NCI-H526 (cell line): Measurements from ENCODE around the gene NEK9.
A peak's percentile ranks its signal among the peaks of the same experiment; 100 is the strongest.
"Not testable (repeated sequence)": the region's sequence is repeated elsewhere in the genome, so short reads cannot be mapped to it uniquely, and the experiment has no call there.

Experiments
- DNase-seq, 2 experiments: peaks; one replicate each; lab custom pipeline; 2025; lab: John Stamatoyannopoulos, UW

NEK9 gene

GRCh38 chr14:75107186-75107585 is 19.7 kb downstream of the NEK9 start:
- no peak for DNase-seq

DNA sequence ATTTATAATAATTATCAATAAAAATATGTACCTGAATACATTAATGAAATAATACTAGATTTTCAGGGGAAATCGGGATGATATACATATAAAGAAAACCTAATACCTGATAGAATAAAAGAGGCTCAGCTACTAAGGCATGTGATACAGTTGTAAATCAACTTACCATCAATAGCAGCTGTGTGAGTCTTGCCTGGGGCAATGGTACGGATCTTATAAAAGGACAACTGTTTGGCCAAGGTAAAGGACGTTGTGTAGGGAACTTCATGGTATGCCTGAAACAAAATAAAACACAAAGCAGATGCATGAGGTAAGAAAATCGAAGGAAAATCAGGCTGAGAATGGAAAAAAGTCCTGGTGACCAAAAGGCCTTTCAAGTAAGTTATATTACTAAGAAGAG is 25.4 kb downstream of the NEK9 start:
- peak; percentile 26 to 47 for DNase-seq

DNA sequence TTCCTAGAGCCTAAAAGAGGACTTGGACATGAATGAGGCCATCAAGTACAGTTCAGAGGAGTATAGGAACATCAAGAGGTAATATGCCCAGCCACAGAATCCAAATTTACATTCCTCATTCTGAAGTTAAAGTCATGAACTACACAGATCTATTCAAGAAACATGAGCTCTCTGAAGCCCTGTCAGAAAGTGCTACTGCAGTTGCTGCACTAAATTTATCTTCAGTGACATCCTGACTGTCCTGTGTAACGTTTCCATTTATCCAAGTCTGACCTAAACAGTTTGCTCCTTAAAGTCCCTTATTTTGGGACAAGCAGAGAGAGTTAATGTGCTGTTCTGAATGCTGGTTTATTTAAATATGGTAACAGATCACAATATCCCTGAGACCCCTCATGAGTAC is 28.2 kb downstream of the NEK9 start:
- no peak for DNase-seq

- DNase-seq, result no peak
Observed at GRCh38 chr14:75098212-75098611, 28.6 kb downstream of the NEK9 start.

- no peak for DNase-seq
Observed at GRCh38 chr14:75096959-75097358, 29.9 kb downstream of the NEK9 start.

- no peak for DNase-seq
Observed at GRCh38 chr14:75095690-75096089, 31.2 kb downstream of the NEK9 start.

DNA sequence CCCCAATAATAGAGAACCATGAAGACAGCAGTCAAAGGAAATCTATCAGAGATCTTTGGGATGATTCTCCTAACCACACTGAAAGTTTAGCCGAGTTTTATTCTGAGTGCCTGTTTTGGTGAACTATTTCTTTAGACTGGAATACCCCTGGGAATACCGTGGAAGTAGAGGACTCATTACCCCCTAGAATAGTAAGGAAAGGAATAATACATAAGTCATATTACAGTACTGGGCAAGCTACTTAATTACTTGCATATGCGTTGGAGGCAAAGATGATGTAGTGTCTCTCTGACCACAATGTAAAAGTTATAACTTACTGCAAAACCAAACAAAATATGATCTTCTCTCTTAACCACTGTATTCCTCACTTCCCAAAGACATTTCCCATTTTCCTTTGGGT is 32.0 kb downstream of the NEK9 start:
- DNase-seq, result no peak

DNA sequence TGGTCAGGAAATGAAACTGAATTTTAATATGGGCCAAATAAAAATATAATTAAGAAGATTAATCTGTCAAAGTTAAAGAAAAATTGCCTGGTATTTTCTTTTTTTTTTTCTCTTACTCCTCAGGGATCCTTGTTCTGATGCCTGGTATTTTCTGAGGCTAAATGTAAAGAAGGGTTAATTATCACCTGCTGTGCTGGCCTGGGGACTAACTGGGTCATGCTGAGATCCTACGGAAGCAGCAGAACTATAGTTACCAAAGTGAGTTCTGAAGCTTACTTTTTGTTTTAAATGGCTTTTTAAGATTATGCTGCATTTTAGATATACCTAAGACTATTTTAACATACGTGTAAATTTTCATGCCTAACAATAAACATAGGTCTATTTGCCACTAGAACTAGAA is 34.1 kb downstream of the NEK9 start:
- no peak for DNase-seq

DNA sequence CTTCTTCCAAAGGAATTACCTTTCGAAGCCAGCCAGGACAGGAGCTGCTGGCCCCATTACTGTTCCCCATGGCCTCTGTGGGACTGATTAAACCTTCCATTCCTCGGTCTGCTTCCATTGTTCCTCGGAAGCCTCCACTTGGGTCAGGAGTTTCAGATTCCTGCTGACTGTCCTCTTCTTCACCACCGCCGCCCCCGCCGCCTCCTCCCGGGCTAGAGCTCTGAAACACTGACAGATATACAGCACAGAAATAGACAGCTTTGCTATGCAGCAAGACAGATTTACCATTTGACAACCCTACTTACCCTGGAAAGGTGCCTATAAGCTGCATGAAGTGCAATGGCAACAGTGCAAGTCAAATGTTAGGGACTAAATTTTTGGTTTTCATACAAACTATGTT is 35.6 kb downstream of the NEK9 start:
- no peak for DNase-seq

DNA sequence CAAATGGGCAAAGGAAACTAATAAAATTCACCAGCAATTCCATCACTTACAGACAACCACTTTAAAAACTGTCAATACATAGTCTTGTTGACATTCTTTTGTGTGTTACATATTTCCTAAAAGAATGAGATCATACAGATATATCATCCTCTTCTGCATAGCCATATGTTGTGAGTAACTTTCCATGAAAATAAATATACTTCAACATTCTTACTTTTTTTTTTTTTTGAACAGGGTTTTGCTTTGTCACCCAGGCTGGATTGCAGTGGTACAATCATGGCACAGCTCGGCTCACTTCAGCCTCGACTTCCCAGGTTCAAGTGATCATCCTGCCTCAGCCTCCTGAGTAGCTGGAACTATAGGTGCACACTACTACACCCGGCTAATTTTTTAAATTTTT is 36.5 kb downstream of the NEK9 start:
- no peak for DNase-seq

DNA sequence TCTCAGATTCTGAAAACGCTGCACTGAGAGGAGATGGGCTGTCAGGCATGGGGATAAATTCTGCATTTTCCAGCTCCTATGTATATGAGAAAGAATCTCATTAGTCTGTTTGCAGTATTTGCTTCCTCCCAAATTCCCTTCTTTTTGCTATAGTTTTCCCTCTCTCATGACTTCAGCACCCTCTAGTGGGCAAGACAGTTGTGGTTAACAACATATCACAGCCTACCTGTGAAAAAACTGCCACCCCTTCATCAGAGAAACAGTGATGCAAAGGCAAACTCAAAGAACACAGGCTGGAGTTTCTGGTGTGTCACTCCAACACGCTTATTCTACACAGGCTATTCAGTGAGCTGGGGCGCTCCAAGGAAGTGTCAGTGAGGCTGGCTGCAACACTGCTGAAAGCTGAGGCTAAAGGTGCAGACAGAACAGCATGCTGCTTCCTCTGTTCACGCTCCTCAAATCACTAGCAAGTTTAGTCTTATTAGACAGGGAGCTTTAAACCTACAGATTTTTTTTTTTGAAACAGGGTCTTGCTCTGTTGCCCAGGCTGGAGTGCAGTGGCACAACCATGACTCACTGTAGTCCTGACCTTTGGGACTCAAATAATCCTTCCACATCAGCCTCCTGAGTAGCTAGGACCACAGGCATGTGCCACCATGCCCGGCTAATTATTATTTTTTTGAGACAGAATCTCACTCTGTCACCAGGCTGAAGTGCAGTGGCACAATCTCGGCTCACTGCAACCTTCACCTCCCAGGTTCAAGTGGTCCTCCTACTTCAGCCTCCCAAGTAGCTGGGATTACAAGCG is 38.1 kb downstream of the NEK9 start:
- peak; percentile 2 to 69 for DNase-seq

- no peak for DNase-seq
Observed at GRCh38 chr14:75088153-75088552, 38.7 kb downstream of the NEK9 start.

DNA sequence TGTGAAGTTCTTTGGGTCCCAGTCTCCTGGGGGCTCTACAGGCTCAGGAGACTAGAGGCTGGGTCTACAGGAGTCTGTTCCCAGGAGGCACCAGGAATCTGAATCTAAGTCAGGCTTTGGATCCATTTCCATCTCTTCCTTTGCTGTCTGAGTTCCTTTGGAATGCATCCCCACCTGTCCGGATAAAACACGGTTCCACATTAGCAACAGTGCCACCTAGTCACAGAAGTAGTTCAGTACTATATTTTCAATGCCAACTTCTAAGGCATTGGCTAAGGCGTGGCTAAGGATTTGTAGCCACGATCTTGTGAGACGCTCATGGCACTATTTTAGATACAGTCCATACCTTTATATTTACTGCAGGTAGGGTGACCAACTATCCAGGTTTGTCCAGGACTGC is 42.3 kb downstream of the NEK9 start:
- DNase-seq, result peak in 1 of 2 experiments; percentile 38

- DNase-seq, result no peak
Observed at GRCh38 chr14:75083271-75083670, 43.6 kb downstream of the NEK9 start.

GRCh38 chr14:75081660-75082229 is 45.1 kb downstream of the NEK9 start:
- DNase-seq, result no peak

DNA sequence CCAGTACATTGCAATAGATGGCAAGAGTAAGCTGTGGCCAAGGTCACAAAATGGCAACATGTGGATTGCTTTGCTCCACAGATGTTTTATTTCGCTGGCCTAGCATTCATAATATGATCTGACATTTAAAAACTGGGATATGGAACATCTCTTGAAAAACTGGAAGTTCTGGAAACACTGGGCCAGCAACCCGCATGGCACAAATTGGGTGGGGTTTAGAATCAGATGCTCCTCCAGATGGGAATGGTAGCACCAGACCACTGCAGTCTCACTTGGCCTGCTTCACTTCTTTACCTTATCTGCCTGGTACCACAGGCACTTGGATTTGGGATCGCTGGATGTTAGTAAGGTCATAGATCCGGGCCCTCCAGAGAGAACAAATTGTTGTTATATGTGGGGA is 47.3 kb downstream of the NEK9 start:
- DNase-seq, result no peak

- no peak for DNase-seq
Observed at GRCh38 chr14:75077794-75078193, 49.1 kb downstream of the NEK9 start.

GRCh38 chr14:75070383-75070782 is 56.5 kb downstream of the NEK9 start:
- no peak for DNase-seq

DNA sequence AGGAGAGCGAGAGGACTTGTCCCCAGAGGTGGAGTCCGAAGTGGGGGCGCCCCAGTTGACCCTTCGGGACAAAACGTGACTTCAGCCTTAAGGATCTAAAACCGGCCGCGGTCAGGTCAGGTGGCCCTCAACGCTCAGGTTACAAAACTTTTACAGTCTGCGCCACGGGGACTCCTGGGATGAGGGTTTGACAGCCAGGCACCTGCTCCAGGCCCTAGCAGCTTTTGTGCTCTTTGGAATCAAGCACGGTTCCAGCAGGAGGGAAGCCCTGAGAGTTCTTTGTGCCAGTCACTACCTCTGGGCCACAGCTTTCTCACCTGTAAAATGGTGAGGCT is 57.1 kb downstream of the NEK9 start:
- peak in 1 of 2 experiments; percentile 62 for DNase-seq

GRCh38 chr14:75069121-75069810 is 57.6 kb downstream of the NEK9 start, which contains the start of gene ZC2HC1C:
ZC2HC1C (plus strand) TSS chr14:75069641; CDS start chr14:75070574, 933 bp downstream.
- DNase-seq, result peak; percentile 74 to 96

GRCh38 chr14:75068294-75069120 is 58.3 kb downstream of the NEK9 start:
- peak in 1 of 2 experiments; percentile 36 for DNase-seq

- not testable (repeated sequence) for DNase-seq
Observed at GRCh38 chr14:75067765-75068164, 59.1 kb downstream of the NEK9 start.
